Pulmonary artery endothelial cell (primary cell): ENCODE data around the gene ARMC2. TPM values are rescaled to one million over a fixed set of nuclear protein-coding genes. Genes with fewer than 3 reads are reported as not detected.
"Not testable (repeated sequence)": the region's sequence is repeated elsewhere in the genome, so short reads cannot be mapped to it uniquely, and the experiment has no call there.

Experiments used
- DNase-seq: peaks from one replicate; pipeline ENCODE4 v3.0.0-alpha.2; 2011; ENCODE audit warnings: low read depth, low spot score
- total RNA-seq: library from RNA; depleted of rRNA; stranded (reverse); fragments of >200 nt; gene quantifications from 2 replicates; pipeline ENCODE4 v1.2.3, GENCODE V29; 2014

The ARMC2 gene
- total RNA-seq, 1 donor from 2014 or later = 1.1 TPM

DNA sequence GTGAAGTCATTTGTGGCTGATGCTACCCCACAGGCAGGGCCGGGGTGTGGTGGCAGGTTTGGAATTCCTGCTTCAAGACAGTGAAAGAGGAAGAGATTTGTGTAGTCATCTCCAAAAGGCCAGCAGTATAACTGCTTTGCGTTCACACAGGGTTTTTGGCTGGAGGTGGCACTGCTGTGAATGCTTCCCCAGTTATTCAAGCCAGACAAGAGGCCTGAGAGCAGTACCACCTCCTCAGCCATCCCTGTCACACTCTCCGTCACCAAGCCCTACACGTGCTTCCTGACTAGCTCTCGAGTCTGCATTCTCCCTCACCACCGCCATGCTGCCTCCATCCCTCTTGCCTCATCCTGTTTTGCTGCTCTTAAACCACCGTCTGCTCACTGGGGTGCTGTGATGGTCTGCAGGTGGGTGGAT, 23.9 kb downstream of the ARMC2 start:
- DNase-seq = no peak

DNA sequence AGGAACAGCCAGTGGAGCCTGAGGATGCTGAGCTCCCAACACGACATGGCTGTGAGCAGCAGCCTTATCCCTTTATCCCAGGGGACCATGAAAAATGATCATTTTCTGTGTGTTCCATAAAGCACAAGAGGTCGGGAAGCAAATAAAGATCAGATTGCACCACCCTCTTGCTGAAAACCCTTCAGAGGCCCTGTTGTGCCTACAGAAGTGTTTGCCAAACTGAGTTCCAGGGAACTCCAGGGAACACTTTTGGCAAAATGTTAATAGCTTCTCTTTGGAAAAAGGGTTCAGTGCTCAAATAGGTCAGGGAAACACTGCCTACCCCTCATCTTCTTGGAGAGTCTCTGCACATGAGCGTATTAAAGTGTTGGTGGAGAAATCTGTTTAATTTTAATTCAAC, 24.4 kb downstream of the ARMC2 start:
- no peak for DNase-seq

DNA sequence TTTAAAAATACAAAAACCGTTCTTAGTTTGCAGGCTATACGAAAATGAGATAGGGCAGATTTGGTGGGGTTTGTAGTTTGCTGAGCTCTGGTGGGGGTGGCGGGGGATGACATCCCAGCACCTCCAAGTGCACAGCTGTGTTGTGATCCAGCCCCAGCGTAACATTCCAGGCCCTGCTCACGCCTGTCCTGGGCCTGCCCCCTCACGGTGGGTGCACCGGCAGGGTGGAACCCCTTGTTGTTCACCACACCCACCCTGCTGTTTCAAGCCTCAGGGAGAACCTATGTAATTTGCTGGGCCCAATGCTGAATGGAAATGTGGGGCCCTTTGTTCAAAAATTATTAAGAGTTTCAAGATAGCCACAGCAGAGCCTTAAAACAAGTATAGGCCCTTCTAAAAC, 25.0 kb downstream of the ARMC2 start:
- no peak for DNase-seq

DNA sequence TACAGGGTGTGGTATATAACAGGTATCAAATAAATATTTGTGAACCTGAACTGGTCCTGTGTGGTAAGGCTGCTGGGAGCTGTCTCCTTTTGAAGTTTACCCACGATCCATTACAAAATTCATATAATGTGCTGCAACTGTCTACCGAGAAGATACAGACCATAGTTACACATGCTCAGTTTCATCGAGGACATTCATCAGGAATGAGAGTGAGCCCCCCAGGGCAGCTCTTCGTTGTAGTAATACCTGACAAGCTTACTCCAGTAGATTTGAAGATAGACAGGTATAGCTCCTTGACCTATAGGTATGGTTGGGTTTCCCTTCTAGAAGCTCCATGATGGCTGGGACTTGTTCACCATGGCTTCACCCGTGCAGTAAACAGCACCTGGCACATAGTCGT, 25.7 kb downstream of the ARMC2 start:
- no peak for DNase-seq

DNA sequence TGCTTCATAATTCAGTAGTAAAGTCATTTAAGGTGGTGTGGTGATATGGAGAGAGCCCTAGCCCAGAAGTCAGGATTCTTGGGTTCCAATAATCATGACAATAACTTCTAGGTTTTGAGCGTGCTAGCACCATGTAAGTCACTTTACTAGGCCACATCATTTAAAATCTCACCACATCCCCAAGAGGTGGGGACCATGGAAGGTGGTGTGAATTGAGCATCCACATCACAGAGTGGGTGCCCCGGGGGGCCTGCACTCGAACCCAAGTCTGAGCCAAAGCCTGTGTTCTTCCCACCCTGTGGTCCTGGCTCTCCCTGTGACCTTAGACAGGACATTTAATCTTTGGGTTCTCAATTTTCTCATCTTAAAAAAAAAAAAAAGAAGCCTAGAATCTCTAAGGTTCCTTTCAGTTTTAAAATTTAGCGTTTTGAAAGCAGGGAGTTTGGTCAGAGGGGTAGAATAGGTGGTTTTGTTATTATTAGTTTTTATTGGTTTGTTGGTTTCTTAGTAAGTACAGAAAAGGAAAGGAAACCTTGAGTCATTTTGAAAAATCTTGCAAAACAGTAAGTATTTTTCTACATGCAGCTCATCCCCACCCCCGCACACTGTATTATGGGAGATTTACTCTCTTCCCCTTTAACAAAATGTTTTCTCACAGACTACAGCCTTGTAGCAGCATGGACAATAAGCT, 26.4 kb downstream of the ARMC2 start:
- DNase-seq = no peak

DNA sequence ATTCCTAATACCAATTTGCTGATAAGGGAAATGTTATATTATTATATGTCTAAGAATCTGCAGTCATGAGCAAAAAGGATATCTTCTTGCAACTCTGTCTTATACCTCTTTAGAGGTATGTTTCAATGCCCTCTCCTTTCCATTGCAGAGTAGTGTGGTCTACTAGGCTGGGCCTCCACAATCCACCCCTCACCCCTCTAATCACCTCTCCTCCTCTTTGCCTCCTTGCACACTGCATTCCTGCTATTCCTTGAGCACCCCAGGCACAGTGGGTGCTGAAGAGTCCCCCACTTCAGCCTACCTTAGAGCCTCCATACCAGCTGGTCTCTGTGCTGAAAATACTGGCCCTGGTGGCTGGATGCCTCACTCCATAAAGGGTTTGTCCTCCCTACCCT, 26.9 kb downstream of the ARMC2 start:
- DNase-seq = no peak

DNA sequence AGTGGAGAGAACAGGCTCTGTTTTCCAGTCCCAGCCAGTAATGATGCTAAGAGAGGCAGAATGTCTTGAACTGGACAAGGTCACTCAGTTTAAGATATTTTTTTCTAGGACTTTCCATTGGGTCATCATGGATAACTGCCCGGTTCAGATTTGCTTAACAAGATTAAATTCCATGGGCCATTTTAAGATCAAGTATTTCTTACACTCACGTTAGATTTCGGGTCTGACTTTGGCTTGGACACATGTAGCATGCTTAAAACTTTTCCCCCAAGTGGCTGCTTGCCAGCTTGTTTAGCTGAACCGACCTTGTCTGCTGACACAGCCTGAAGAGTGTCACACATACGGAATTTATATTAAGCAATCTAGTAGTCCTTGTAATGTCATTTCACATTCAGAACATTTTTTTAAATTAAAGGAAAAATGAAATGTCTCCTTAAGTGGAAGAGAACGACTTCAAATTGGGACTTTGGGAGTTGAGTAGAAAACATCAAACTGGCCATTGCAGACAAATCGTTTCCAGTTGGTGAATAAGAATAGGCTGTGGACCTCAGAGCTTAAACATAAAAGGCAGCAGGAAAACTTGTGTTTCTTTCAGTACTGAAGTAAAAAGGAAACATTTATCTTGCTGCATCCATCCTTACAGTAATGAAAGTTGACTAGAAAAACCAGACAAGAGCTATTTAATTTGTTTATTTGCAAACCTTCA, 29.0 kb downstream of the ARMC2 start:
- DNase-seq = no peak

DNA sequence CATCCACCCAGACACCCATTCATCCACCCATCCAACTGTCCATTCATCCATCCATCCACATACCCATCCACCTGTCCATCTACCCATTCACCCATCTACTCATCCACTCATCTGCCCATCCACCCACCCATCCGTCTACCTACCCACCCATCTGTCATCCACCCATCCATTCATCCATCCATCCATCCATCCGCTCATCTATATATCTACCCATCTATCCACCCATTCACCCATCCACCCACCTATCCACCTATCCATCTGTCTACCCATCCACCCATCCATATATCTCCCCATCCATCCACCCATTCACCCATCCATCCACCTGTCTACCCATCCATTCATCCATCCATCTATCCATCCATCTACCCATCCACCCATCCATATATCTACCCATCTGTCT, 30.7 kb downstream of the ARMC2 start:
- no peak for DNase-seq

DNA sequence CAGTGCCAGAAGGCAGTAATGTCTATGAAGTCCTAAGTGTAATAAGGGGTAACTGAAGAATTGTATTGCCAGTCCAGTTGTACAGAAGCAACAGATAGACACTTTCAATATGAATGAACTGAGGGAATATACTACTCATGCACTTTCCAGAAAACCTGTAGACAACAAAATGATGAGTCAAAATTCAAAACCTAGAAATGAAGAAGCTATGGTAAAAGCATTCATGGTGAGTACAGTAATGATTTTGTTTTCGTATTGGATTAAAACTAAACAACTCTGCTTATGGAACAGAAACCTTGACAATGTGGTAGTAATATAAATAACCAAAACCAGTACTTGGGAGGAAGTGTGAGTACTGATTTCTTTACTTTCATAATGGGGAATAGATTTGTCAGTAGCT, 35.0 kb downstream of the ARMC2 start:
- DNase-seq = no peak

DNA sequence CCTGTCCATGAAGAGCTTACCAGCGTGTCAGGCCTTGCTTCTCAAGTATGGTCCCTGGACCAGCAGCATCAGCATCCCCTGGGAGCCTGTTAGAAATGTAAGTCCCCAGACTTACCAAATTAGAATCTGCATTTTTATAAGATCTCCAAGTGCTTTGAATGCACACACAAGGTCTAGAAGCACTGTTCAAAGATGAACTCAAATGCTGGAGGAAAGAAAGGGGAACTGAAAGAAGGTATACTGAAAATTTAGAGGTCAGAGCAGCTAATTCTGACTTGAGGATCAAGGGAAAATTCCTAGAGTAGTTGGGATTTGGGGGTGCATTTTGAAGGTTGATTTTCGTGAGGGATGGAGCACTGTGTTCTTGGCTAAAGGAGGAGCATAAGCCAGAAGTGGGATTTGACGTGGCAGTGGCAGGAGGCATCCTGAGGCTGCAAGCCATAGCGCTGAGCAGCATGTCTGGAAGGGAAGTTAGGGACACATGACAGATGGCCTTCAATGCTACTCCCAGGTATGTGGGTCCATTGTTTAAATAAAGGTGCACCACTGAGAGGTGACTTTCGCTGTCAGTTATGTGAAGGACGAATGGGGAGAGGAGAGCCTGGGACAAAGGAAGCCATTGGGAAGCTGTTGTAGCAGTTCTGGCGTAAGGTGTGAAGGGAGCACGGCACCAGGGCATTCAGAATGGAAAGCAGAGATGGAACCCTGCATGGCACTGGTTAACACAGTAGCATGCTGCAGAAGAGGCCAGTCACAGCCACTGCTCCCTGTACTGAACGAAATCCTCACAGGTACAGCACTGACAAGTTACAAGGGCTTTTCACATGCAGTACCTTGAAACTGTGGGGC, 36.2 kb downstream of the ARMC2 start:
- DNase-seq = no peak

DNA sequence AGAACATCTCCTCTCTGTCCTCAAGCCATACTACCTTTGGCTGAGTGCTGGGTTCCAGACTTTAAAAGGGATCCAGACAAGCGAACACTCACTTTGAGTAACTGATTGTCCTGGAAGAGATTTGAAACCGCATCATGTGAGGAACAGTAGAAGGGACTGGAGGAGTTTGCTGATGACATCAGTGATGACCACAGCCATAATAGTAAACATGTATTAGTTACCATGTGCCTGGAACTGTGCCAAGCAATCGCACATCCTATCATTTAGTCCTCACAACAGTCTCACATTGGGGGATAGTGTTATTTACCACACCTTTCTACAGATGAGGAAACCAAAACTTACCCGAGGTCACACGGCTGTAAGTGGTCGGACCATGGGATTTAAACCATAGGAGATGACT, 39.8 kb downstream of the ARMC2 start:
- DNase-seq = no peak

DNA sequence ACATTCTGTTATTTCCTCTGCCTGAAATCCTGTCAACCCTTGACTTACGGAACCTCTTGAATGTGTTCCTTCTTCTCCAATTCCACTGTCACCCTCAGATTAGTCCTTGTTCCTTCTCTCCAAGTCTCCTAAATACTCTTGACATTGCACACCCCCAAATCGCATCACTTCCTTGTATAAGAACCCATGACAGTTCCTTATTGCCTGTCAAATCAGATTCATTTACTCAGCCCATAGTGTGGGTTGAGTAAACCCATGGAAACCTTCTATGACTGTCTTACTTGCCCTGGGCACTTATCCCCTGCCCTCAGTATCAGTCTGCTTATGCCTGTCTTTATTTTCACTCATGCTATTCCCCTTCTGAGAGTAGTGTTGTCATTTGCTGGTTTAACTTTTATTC, 40.5 kb downstream of the ARMC2 start:
- no peak for DNase-seq

DNA sequence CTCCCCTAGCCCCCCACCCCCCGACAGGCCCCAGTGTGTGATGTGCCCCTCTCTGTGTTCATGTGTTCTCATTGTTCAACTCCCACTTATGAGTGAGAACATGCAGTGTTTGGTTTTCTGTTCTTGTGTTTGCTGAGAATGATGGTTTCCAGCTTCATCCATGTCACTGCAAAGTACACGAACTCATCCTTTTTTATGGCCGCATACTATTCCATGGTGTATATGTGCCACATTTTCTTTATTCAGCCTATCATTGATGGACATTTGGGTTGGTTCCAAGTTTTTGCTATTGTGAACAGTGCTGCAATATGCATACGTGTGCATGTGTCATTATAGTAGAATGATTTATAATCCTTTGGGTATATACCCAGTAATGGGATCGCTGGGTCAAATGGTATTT, 42.7 kb downstream of the ARMC2 start:
- not testable (repeated sequence) for DNase-seq

DNA sequence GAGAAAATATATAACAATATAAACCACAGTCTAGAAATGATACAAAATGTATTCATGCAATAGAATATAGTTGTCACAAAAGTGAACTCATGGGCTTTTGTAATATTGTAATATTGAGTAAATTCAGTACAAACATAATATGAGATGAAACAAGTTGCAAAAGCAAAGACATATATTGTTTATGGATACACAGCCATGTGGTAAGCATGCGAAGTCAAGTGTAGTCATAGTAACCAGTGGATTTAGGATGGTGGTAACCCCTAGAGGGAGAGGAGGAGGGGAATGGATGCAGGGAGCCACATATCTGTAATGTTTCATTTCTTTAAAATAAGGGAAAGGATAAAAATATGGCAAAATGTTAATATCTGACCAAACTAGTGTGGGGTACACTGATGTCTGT, 47.3 kb downstream of the ARMC2 start:
- DNase-seq = no peak

DNA sequence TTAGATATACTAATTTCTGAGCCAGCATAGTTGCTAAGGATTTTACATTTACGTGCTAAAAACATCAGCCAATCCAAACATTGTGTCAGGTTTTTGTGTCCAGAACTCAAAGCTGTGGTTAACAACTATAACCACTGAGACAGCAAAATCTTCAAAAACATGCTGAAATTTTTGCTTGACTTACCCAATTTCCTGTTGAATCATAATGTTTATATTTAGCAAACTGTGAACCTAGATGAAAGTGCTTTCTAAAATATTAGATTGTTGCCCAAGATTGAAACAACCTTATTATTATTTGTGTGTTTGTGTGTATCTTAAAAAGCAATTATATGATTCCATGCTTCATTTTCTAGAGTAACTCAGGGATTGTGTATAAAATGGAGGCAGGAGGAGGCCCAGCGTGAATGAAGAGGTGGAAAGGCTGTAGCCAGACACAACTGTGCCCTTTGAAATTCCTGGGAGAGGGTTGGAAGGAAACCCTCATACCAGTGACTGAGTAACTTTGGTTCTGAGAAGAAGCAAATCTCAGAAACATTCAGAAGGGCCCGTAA, 48.0 kb downstream of the ARMC2 start:
- DNase-seq = peak; percentile 61

DNA sequence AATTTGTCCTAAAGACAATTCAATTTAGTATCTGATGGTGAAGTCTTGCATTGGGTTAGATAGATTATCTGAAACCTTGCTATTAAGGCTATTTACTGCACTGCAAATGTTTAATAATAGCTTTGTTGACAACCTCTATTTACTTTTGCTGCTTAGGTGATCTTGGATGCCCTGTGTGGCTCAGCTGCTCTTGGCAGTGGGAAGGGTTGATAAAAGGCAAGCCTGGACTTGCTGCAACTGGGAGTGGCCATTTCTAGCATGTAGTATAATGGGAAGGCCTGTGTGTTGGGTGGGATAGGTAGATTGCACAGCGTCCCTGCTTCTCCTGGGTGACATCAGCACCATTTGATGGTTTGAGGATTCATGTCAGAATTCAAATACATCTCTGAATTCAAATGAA, 49.1 kb downstream of the ARMC2 start:
- peak; percentile 24 for DNase-seq

DNA sequence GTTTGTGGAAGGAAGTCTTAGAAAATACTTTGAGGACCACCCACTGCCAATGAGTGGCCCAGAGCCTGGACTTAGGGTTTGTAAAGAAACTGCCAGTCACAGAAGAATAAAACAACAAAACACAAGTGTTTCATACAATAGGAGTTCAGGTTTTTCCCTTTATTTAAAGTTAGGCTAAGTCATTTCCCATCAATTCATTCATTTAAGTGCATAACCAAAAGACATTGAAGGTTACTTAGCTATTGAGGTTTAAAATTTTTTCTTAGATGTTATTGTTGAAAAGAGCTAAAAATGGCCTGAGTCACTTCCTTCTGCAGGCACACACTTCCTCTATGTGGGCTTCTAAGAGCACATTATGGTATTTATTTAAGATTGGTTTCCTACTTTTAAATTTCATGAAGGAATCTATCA, 54.2 kb downstream of the ARMC2 start:
- DNase-seq = peak; percentile 78

DNA sequence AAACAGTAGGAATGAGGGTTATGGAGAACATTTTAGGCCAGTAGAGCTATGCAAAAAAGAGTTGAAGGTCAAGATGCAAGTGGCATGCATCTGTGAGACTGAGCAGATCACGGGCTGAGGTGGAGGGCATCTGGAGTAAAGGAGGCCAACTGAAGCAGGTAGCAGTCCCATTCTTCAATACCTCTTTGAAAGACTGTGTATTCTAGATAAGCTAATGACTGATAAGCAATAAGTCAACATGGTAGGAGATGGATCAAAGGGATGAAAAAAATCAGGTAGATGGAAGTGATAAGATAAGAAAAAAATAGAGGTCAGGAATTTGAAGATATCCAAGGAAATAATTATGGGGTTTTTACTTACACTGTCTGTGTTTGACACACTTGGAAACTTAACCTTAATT, 55.6 kb downstream of the ARMC2 start:
- DNase-seq = no peak

DNA sequence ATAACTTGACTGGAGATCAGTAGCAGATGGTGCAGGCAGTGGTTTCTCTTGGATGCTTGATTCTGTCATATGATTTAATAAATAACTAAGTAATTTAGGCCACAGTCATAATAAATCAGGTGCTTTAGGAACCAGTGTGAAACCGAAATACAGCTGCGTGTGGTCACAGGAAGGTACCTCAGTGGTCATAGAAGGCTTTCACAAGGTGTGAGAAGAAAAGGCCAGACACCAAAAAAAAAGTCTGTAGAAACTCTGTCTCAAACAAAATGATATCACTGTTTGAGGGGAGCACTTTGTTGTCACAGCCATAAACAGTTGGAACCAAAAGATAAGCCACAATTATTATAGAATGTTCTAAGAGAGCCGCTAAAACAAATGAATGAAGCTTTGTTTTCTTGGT, 56.5 kb downstream of the ARMC2 start:
- no peak for DNase-seq

DNA sequence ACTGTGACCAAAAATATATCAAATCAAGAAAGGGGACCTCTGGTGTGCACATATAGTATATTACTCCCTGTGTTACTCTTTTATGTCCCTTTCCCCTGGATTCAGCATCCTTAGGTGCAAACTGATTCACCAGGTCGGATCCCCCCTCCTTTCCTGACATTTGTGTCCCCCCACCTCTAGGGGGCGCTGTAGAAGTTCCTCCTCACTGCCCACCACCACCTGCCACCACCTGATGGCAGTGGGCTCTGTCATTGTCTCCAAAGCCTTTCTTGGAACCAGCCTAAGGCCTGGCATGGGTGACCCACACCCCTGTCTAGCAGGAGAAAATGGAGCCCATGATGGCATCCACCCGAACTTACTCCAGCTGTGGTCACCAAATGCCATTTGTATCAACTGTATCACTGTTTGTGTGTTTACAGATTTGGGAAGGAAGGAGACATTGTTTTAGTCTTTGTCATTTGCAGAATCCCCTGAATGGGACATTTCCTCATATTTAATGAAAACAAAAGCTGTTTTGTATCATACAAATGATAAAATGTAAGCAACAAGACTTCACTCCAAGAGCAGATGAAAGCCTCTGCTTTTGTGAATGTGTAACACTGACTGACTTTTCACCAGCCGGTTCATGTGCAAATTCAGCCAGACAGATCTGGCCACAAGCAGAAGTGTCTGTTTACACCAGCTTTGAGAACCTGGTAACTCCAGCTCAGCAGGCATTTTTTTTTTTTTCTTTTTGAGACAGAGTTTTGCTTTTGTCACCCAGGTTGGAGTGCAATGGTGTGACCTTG, 66.2 kb downstream of the ARMC2 start:
- DNase-seq = no peak

DNA sequence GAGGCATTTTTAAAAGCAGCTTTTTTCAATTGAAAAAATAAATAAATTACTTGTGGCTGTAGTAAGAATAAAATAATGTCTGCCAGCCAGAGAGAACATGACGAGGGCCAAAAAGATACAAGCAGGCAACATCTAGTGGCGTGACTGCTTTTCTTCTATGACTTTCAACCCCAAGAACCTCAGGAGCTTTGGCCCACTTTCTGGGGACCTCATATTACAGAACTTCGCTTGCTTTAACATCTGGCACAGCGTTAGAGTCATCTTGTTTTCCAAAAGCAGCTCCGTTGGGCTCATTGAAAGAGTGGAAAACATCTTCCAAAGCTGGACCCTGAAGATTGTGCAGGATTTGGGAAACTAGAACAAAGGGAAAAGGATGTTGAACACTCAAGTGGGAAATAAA, 67.0 kb downstream of the ARMC2 start:
- DNase-seq = no peak
